NCI-H526 (cell line): ENCODE data around the gene SCYL2.

Experiments
- DNase-seq, 2 experiments: peaks; one replicate each; lab custom pipeline; 2025; lab: John Stamatoyannopoulos, UW

The SCYL2 gene

DNA sequence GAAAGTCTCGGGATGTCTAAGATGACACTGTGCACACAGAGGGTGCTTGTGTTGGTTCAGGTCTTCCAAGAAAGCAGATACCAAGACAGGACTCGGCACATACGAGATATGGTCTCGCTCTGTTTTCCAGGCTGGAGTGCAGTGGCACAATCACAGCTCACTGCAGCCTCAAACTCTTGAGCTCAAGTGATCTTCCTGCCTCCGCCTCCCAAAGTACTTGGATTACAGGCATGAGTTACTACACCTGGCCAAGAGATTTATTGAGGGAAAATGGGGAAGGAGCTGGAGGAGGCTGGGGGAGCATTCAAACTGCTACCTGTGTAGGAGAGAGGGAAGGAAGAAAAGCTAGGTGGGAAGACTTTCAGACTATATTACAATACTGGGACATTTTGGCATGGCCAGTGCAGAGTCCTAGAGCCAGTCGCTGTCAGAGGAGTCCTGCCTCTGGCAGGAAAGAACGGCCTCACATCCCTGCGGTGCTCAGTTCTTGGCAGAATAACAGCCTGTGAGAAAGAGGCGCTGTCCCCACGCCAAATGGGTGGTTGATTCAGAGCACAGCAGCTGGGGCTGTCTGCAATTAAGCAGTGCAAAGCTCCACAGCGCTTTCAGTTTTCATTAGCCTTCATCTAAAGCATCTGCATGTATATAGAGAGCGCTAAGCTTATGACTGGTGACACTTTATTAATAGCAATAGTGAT lies 108.2 kb downstream of the SCYL2 start:
- no peak for DNase-seq

DNA sequence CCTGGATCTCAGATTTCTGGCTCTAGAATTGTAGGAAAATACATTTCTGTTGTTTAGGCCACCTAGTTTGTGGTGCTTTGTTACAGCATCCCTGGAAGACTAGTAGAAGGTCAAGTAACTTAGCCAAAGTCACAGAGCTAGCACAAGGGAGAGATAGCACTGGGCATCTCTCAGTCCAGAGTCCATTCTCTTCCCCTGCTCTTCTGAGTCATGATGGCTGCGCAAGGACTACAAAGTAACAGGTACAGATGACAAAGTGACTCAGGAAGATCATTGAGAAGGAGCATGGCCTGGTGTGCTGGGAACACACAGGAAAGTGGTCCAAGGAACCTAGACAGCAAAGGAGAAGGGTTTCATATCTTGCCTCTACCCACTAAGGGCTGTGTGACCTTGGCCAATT lies 109.2 kb downstream of the SCYL2 start:
- no peak for DNase-seq

DNA sequence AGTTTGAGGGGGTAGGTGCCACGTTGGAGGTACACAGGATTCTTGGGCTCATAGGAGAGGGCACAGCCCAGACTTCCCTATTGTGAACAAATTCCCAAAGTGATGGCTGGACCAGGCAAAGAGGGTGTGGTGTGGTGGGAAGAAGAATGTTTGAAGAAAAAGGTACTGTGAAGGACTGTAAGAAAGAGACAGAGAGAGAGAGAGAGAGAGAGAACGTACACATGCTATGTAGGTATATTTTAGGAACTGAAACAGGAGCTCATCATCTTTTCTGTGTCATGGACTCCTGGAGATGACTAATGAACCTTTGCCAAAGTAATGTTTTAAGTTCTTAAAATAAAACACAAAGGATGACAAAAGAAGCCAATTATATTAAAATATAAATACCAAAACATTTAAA lies 114.4 kb downstream of the SCYL2 start:
- no peak for DNase-seq

DNA sequence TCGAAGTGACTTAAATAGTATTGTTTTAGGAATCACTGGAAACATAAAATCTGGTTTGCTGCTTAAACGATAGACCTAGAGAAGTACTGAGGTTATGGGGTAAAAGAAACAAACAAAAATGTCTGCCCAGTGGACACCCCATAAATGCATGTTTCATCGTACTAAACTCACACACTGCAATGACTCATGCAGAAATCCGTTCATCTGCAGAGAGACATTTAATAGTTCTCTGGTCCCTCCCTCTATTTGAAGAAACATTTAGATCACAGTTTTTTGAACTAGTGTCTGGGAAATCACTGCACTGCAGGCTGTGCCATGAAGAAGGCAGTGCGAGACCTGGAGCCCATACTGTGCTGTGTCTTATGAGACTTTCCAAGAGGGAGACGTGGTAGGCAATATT lies 115.4 kb downstream of the SCYL2 start:
- DNase-seq = no peak

DNA sequence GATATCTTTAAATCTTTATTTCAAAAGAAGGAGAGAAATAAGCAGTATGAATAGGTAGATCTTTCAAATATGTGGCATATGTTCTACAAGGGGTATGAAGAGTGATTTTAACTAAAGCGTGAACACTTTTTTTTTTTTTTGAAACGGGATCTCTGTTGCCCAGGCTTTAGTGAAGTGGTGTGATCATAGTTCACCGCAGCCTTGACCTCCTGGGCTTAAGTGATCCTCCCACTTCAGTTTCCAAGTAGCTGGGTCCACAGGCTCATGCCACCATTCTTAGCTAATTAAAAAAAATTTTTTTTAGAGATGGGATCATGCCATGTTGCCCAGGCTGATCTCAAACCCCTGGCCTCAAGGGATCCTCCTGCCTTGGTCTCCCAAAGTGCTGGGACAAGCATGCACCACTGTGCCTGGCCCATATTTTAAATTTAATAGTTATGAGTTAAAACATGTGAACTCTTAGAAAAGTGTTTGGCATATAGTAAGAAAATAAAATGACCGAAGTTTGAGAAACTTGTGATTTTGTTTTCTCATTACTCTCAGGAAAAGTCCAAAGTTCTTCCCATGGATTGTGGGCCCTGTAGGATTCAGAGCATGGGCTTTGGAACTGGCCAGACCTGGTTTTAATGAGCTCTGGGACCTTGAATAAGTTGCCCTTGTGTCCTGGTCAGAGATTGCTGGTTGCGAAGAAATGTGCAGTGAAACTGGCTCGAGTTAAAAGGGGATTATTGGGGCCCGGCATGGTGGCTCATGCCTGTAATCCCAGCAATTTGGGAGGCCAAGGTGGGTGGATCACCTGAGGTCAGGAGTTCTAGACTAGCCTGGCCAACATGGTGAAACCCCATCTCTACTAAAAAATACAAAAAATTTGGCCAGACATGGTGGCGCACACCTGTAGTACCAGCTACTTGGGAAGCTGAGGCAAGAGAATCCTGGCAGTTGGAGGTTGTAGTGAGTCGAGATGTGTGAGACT lies 116.9 kb downstream of the SCYL2 start:
- DNase-seq = no peak

DNA sequence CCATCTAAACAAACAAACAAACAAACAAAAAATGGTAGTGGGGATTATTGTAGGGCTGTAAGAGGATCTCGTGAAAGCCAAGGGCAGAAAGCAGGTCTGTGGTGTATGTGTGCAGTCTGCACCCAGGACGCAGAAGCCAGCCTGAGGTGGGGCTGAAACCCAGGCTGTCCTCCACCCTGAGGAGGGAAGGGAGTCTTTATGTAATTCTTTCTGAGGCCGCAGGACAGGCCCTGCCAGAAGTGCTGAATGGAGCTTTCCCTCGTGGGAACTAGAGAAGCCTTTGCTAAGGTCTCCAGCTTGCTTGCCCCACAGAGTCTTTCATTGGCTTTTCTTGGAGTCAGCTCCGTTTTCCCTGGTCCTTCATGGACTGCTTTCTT lies 117.6 kb downstream of the SCYL2 start:
- no peak for DNase-seq

DNA sequence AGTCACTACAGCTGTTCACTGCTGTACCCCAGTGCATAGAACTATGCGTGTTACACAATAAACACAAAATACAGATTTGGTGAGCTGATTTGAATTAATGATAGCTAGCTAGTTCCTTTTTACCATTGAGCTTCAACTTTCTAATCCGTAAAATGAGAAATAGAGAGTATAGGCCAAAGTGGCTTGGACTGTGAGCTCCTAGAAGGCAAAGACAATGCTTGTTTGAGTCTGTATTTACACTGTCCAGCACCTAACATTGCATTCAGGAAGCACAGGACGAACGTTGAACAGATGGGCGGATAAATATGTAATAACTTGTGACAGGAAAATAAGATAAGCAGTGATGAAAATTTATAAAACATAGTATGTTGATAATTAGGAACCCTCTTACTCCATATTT lies 121.4 kb downstream of the SCYL2 start:
- no peak for DNase-seq
